Motor neuron (in vitro differentiated cells): ENCODE results near the gene GNAO1. TPM values are rescaled to one million over a fixed set of nuclear protein-coding genes. Genes with fewer than 3 reads are reported as not detected.

ENCODE experiments used
- ATAC-seq, 8 experiments: fragments of 200-7000 bp; cut with Tn5 transposase; replicated peaks in 6 of 8; 2 replicates each; pipeline ENCODE4 v1.8.0; 2021; ENCODE audit warnings: mild to moderate bottlenecking in 8 of 8, moderate library complexity in 8 of 8
- H3K27ac ChIP-seq, 2 donors: fragments of 250-450 bp; sonication (Bioruptor Pico); 2 replicates each; pipeline ENCODE4 v1.9.0; 2021; ENCODE audit warnings: antibody characterized with exemption in 2 of 2, mild to moderate bottlenecking in 2 of 2, moderate library complexity in 1 of 2
- H3K4me1 ChIP-seq, 2 donors: fragments of 250-450 bp; sonication (Bioruptor Pico); replicated peaks in 1 of 2; 2 replicates each; pipeline ENCODE4 v1.6.1; 2021; ENCODE audit warnings: antibody characterized with exemption in 2 of 2, mild to moderate bottlenecking in 2 of 2, moderate library complexity in 1 of 2
- H3K4me3 ChIP-seq, 5 donors: fragments of 250-450 bp; sonication (Bioruptor Pico); 2 replicates each; pipeline ENCODE4 v1.9.0; 2021; ENCODE audit warnings: antibody characterized with exemption in 5 of 5, mild to moderate bottlenecking in 5 of 5, moderate library complexity in 4 of 5
- WGBS, 10 experiments: fragments of 450-650 bp; shearing (Covaris generic); methylation state at CpG; one replicate each; pipeline ENCODE4 v1.0.0; 2022; 5-methylcytosine and 5-hydroxymethylcytosine counted together
- in situ Hi-C, 9 experiments: fragments of 400-800 bp; cut with MboI; loops; one replicate each; pipeline ENCODE4 v1.15.0; 2021; ENCODE audit warnings: low sequenced_read_pairs in 9 of 9, low pct_unique_long_range_greater_than_20kb in 2 of 9; ENCODE audit not compliant: unreplicated experiment in 9 of 9
- total RNA-seq, 8 experiments: library from RNA; unstranded; fragments of 300-600 nt; gene quantifications; 2 replicates each; pipeline versions ENCODE4 v1.2.3 to v1.2.4, GENCODE V29; 2022

The GNAO1 gene
- total RNA-seq, 8 experiments from 2014 or later, result 1.5 to 80.7 (median 44.8) TPM

DNA sequence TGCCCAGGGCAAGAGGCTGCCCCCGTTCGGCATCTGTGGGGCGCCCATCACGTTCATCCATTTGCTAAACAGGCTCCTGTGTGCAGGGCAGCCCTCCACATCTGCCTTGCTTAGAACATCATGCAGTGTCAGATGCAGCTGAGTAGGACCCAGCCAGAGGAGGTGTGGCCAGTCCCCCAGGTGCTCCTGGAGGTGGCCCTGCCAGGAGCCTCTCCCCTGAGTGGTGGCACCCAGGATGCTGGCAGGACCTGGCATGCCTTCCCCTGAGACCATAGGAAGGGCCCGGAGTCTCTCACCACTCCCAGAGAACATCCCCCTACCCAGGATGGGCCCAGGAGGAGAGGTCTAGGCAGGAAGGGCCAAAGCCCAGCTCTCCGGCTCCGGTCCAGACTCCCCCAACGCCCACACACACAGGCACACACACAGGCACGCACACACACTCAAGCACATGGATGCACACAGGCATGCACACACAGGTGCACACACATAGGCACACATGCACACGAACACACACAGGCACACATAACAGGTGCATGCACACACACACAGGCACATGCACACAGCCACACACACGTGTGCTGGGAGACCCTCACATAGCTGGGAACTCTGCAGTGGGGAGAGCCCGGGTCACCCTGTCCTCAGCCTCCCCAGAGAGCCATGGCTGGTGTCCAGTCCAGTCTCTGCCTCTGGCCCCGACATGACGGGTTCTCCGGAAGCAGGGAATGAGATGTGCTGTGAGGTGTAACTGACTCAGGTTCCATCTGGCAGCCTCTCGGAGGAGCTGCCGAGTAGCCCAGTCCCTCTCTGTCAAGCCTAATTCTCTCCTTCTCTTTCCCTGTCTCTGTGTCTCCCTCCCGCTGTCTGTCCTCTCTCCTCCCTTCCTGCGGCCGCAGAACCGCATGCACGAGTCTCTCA lies 159.5 kb downstream of the GNAO1 start:
- no peak for ATAC-seq
- Histone ChIP-seq H3K4me1 (peaks cover 0 to 3% of the 10 kb centered on the region in 2 donors), H3K27ac (no peak overlapping the region), H3K4me3 (no peak overlapping the region)
- in situ Hi-C loops, result no loop called here
- 69 to 100% (median 89%) methylated on average over 1 to 12 of the region's 22 CpGs; no CpG with 5 or more reads in 3 of the 10 experiments for whole genome bisulfite sequencing, 10 experiments

GRCh38 chr16:56351481-56351880 lies 160.2 kb downstream of the GNAO1 start:
- WGBS, 10 experiments, result 8 to 100% (median 86%) methylated on average over 1 to 2 of the region's 6 CpGs; no CpG with 5 or more reads in 5 of the 10 experiments
- in situ Hi-C loops, result no loop called here

GRCh38 chr16:56352351-56353053 lies 161.2 kb downstream of the GNAO1 start:
- no peak for ATAC-seq
- WGBS, 10 experiments, result 37 to 100% (median 76%) methylated on average over 1 to 4 of the region's 7 CpGs; no CpG with 5 or more reads in 4 of the 10 experiments
- H3K27ac ChIP-seq, result no peak overlapping the region
- H3K4me1 ChIP-seq, result peaks cover 11 to 18% of the 10 kb centered on the region in 2 donors
- H3K4me3 ChIP-seq, result no peak overlapping the region
- in situ Hi-C loops, result no loop called here

More at GRCh38 chr16:56351481-56351880, 160.2 kb downstream of the GNAO1 start:
- peaks cover 6 to 10% of the 10 kb centered on the region in 2 donors for H3K4me1 ChIP-seq
- no peak overlapping the region for H3K4me3 ChIP-seq
- no peak overlapping the region for H3K27ac ChIP-seq
- no peak for ATAC-seq

- H3K4me1 ChIP-seq, result peaks cover 11 to 18% of the 10 kb centered on the region in 2 donors
- 0 to 100% (median 60%) methylated on average over 1 to 3 of the region's 15 CpGs; no CpG with 5 or more reads in 5 of the 10 experiments for WGBS, 10 experiments
- no peak overlapping the region for H3K4me3 ChIP-seq
- in situ Hi-C loops, result no loop called here
- ATAC-seq, result no peak
- no peak overlapping the region for H3K27ac ChIP-seq
Observed at GRCh38 chr16:56353054-56353921, 162.0 kb downstream of the GNAO1 start.

GRCh38 chr16:56354016-56354415 lies 162.7 kb downstream of the GNAO1 start:
- ATAC-seq, result no peak
- in situ Hi-C loops, result no loop called here
- no peak overlapping the region for H3K4me3 ChIP-seq
- 76 to 100% (median 100%) methylated on average over 1 to 3 of the region's 7 CpGs; no CpG with 5 or more reads in 5 of the 10 experiments for WGBS, 10 experiments
- H3K27ac ChIP-seq, result no peak overlapping the region
- peaks cover 11 to 18% of the 10 kb centered on the region in 2 donors for H3K4me1 ChIP-seq

GRCh38 chr16:56354746-56355145 lies 163.5 kb downstream of the GNAO1 start:
- H3K27ac ChIP-seq, result no peak overlapping the region
- in situ Hi-C loops, result no loop called here
- H3K4me3 ChIP-seq, result no peak overlapping the region
- no peak for ATAC-seq
- H3K4me1 ChIP-seq, result peaks cover 11 to 18% of the 10 kb centered on the region in 2 donors
- 71 to 100% (median 92%) methylated on average over 3 to 12 of the region's 17 CpGs; no CpG with 5 or more reads in 4 of the 10 experiments for WGBS, 10 experiments

- H3K4me3 ChIP-seq, result no peak overlapping the region
- in situ Hi-C loops, result no loop called here
- 85 to 100% (median 96%) methylated on average over 4 to 5 of the region's 9 CpGs; no CpG with 5 or more reads in 7 of the 10 experiments for WGBS, 10 experiments
- ATAC-seq, result no peak
- H3K4me1 ChIP-seq, result peaks cover 11 to 18% of the 10 kb centered on the region in 2 donors
- no peak overlapping the region for H3K27ac ChIP-seq
Observed at GRCh38 chr16:56355221-56355620, 163.9 kb downstream of the GNAO1 start.

GRCh38 chr16:56355786-56356275 lies 164.5 kb downstream of the GNAO1 start:
- no peak overlapping the region for H3K27ac ChIP-seq
- no peak overlapping the region for H3K4me3 ChIP-seq
- in situ Hi-C loops, result no loop called here
- peak in 1 of 8 experiments; percentile 3 for ATAC-seq
- H3K4me1 ChIP-seq, result peaks cover 11 to 18% of the 10 kb centered on the region in 2 donors
- whole genome bisulfite sequencing, 10 experiments, result 0 to 65% (median 43%) methylated on average over 1 to 6 of the region's 14 CpGs; no CpG with 5 or more reads in 2 of the 10 experiments

DNA sequence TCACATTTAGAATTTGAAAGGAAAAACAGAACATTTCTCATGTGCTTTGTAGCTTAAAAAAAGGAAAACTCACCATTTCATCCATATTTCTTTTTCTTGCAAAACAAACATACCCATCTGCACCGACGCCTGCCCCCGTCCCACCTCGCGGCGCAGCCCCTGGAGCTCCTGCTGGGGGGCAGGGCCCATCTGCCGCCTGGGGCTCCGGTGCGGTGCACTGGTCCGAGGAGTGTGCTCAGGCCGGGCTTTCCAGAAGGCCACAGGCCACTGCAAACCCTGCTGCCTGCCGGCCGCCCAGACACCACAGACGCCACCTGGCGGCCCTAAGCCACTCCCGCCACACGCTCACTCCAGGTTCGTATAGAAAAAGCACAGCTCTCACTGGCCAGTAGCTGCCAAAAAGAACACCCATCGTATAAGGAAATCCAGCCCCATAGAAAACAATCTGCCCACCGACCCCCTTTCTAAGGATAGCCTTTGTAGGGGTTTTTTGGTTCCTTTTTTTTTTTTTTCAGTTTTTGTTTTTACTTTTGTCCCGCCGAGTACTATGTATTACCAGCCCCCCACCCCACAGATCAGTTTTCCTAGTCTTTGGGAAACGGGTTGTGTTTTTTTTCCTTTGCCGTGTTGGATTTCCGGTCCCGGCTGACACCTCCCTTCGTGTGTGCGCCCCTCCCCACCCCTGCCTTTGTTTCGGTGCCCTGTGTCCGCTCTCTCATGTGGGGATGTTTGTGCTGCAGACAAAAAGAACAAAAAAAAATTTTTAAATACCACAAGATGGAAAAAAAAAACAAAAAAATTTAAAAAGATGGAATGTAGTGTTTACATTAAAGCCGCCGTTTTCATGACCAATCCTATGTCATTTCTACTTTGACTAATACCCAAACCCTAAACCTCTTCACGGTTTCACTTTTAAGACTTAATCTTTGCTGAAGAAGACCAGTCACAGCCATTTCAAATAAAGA lies 165.3 kb downstream of the GNAO1 start:
- WGBS, 10 experiments, result 0 to 63% (median 13%) methylated on average over 3 to 23 of the region's 33 CpGs
- Histone ChIP-seq H3K27ac (no peak overlapping the region), H3K4me1 (peaks cover 11 to 18% of the 10 kb centered on the region in 2 donors), H3K4me3 (no peak overlapping the region)
- in situ Hi-C loops, result no loop called here
- peak; percentile 95 to 99 (median 98) for ATAC-seq

DNA sequence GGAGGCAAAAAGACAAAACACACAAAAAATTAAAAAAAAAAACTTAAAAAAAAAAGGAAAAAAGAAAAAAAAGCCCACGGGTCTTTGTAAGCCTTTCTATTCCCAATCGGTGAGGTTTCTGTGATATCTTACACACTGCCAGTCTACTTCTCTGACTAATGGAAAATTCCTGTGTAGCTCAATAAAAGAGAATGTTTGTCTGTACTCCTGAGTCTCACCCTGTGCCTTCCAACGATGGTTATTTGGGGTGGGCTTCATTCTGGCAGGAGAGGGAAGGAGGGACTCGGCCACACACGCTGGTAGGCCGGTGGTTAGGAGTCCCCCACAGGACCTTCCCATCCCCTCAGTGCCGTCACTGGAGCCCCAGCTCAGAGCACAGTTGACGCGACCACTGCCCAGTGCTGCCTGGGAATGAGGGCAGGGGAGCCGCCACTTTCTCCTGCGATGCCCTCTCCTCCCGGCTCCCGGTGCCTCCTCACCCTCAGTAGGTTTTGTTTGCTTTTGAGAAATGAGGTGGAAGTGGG lies 166.0 kb downstream of the GNAO1 start:
- Histone ChIP-seq H3K4me3 (no peak overlapping the region), H3K4me1 (peaks cover 11 to 18% of the 10 kb centered on the region in 2 donors), H3K27ac (no peak overlapping the region)
- in situ Hi-C loops, result no loop called here
- 6 to 89% (median 67%) methylated on average over 2 to 8 of the region's 13 CpGs for WGBS, 10 experiments
- ATAC-seq, result peak in 1 of 8 experiments; percentile 8

GRCh38 chr16:56357765-56358322 lies 166.6 kb downstream of the GNAO1 start:
- Histone ChIP-seq H3K4me1 (peaks cover 11 to 18% of the 10 kb centered on the region in 2 donors), H3K27ac (no peak overlapping the region), H3K4me3 (no peak overlapping the region)
- no peak for ATAC-seq
- in situ Hi-C loops, result no loop called here
- 80 to 100% (median 100%) methylated on average over 1 to 8 of the region's 13 CpGs; no CpG with 5 or more reads in 5 of the 10 experiments for WGBS, 10 experiments
